CD4-positive, alpha-beta T cell treated with Interleukin-4 for 4 hours (primary cell): ENCODE data around the gene DNAJC22.
"Not testable (repeated sequence)": the region's sequence is repeated elsewhere in the genome, so short reads cannot be mapped to it uniquely, and the experiment has no call there.

Source experiments
- DNase-seq: peaks from one replicate; pipeline ENCODE4 v3.0.0-alpha.2; 2020

DNAJC22 gene

GRCh38 chr12:49375406-49375805 is 28.7 kb downstream of the DNAJC22 start:
- DNase-seq: no peak

DNA sequence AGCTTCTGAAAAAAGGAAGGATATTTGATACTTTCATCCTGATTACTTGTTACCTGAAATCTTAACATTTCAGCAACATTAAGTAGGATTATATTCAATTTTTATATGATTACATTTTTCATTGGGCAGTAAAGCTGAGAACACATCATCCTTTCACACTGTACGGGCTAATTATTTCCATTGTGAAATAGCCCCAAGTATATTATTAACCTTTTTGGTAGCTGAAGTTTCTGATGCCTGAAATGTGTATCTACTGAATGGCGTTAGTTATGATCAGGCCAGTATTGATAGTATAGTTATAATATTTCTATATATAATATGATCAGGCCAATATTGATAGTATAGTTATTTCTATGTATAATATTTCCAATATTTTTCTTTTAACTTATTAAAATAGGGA is 30.7 kb downstream of the DNAJC22 start:
- no peak for DNase-seq

GRCh38 chr12:49380184-49380583 is 33.5 kb downstream of the DNAJC22 start:
- not testable (repeated sequence) for DNase-seq

- DNase-seq: peak; percentile 50
Observed at GRCh38 chr12:49388682-49389386, 42.1 kb downstream of the DNAJC22 start.

GRCh38 chr12:49389387-49389703 is 42.7 kb downstream of the DNAJC22 start:
- DNase-seq: no peak

DNA sequence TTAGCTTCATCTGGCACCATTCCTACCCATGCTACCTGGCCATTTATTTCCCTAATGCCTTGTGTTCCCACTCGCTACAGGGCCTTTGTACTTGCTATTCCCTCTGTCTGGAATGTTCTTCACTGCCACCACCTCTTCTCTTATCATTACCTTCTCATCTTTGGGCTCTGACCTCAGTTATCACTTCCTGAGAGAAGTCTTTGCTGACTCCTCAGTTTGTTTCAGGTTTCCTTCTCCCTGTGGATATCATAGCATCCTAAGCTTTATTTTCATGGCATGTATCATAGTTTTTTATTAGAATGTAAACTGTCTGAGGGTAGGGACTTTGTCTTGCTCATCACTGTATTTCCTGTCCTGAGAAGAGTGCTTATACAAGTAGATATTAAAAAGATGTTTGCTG is 50.3 kb downstream of the DNAJC22 start:
- no peak for DNase-seq

DNA sequence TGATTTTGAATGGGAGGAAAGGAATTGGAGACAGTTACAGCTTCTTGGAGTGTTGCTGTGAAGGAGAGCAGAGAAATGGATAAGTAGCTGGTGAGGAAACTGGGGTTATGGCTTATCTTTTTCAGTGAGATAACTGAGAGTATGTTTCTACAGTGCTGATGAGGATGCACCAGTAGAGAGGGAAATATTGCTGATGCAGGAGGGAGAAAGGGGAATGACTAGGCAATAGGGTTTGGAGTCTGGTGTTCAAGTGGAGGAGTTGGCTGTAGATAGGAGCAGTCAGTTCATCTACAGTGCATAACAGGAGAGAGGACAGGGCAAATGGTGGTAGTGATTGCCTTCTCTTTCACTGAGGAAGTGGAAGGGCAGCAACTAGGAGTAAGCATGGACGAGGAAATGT is 53.6 kb downstream of the DNAJC22 start:
- DNase-seq: no peak
